HepG2 (cell line): ENCODE measurements around the gene GPATCH3.

Experiments used
- AGO1 ChIP-seq: fragments of 200-400 bp; formaldehyde crosslinking; IDR thresholded peaks from 2 replicates; pipeline ENCODE4 v1.6.1; 2017; ENCODE audit warnings: mild to moderate bottlenecking, low read depth, low read length, moderate library complexity; ENCODE audit not compliant: poor library complexity, severe bottlenecking
- CHD4 ChIP-seq: fragments of 200-600 bp; sonication (generic); IDR thresholded peaks from 2 replicates; pipeline ENCODE4 v1.7.0; 2017; ENCODE audit warnings: mild to moderate bottlenecking, low read length, borderline replicate concordance
- CREB1 ChIP-seq, 2 experiments: fragments of 450-650 bp in 1 of 2; IDR thresholded peaks; 2 replicates each; pipeline ENCODE4 v1.6.1; 2016 to 2017; ENCODE audit warnings: control low read depth in 1 of 2, mild to moderate bottlenecking in 1 of 2, missing compliant biosample characterization in 1 of 2, missing genetic modification characterization in 1 of 2
- CREM ChIP-seq, 2 experiments: sonication (generic) in 1 of 2; formaldehyde crosslinking in 1 of 2; IDR thresholded peaks; 2 replicates each; pipeline versions ENCODE4 v1.4.0 to v1.6.1; 2016 to 2020; ENCODE audit warnings: antibody characterized with exemption in 1 of 2, mild to moderate bottlenecking in 1 of 2, missing genetic modification reagents in 1 of 2
- CTCF ChIP-seq: sonication (generic); formaldehyde crosslinking; IDR thresholded peaks from 2 replicates; pipeline ENCODE4 v1.5.0; 2020; ENCODE audit warnings: mild to moderate bottlenecking, missing genetic modification reagents, moderate library complexity
- IKZF4 ChIP-seq: sonication (generic); formaldehyde crosslinking; IDR thresholded peaks from 2 replicates; pipeline ENCODE4 v1.5.1; 2020; ENCODE audit warnings: borderline replicate concordance, mild to moderate bottlenecking, low read depth, missing genetic modification reagents; ENCODE audit errors: not compliant biosample characterization
- KLF16 ChIP-seq, 2 experiments: sonication (generic) in 1 of 2; formaldehyde crosslinking in 1 of 2; IDR thresholded peaks; 2 replicates each; pipeline versions ENCODE4 v1.6.1 to v1.8.0; 2016 to 2023; ENCODE audit warnings: missing genetic modification reagents in 2 of 2, missing compliant biosample characterization in 1 of 2
- MAFG ChIP-seq: sonication (generic); formaldehyde crosslinking; IDR thresholded peaks from 2 replicates; pipeline ENCODE4 v1.5.1; 2020; ENCODE audit warnings: mild to moderate bottlenecking, missing genetic modification reagents
- MYC ChIP-seq: sonication (generic); formaldehyde crosslinking; IDR thresholded peaks from 2 replicates; pipeline ENCODE4 v1.9.0; 2021; ENCODE audit warnings: missing genetic modification reagents, borderline replicate concordance
- TIGD3 ChIP-seq: sonication (generic); formaldehyde crosslinking; IDR thresholded peaks from 2 replicates; pipeline ENCODE4 v1.5.1; 2020; ENCODE audit warnings: mild to moderate bottlenecking, missing genetic modification reagents, borderline replicate concordance
- ZNF274 ChIP-seq: sonication (generic); formaldehyde crosslinking; IDR thresholded peaks from 2 replicates; pipeline ENCODE4 v1.5.1; 2020; ENCODE audit warnings: mild to moderate bottlenecking, missing genetic modification reagents

GRCh38 chr1:26922431-26922729 is 22.1 kb upstream of the GPATCH3 start:
- TF ChIP-seq CREM (IDR thresholded peaks at IDR 0.05), result no peak
- no peak for TF ChIP-seq CREM (CRISPR knock-in tag; IDR thresholded peaks at IDR 0.05)
- no peak for TF ChIP-seq CREB1 (IDR thresholded peaks at IDR 0.05)
- TF ChIP-seq CREB1 (CRISPR knock-in tag; IDR thresholded peaks at IDR 0.05), result no peak
- TF ChIP-seq CTCF (CRISPR knock-in tag), result no peak
- TF ChIP-seq KLF16 (CRISPR knock-in tag; IDR thresholded peaks at IDR 0.05), result no peak
- TF ChIP-seq CHD4, result no peak
- TF ChIP-seq ZNF274 (CRISPR knock-in tag), result no peak
- TF ChIP-seq IKZF4 (CRISPR knock-in tag), result no peak
- TF ChIP-seq TIGD3 (CRISPR knock-in tag), result no peak
- TF ChIP-seq AGO1, result no peak
- TF ChIP-seq MYC (CRISPR knock-in tag), result no peak
- no peak for TF ChIP-seq MAFG (CRISPR knock-in tag)
